Measurements from ENCODE around the gene RPS6KA2.
"Not testable (repeated sequence)": the region's sequence is repeated elsewhere in the genome, so short reads cannot be mapped to it uniquely, and the experiment has no call there.

The RPS6KA2 gene

GRCh38 chr6:166395778-166396177, 231.3 kb downstream of the RPS6KA2 start:
- no peak overlapping the region for H3K4me3 ChIP-seq (replicated peaks in 1 of 2; ENCODE audit: low read depth in 2 of 2, low read length in 2 of 2)
- TF ChIP-seq, protein P1, sequence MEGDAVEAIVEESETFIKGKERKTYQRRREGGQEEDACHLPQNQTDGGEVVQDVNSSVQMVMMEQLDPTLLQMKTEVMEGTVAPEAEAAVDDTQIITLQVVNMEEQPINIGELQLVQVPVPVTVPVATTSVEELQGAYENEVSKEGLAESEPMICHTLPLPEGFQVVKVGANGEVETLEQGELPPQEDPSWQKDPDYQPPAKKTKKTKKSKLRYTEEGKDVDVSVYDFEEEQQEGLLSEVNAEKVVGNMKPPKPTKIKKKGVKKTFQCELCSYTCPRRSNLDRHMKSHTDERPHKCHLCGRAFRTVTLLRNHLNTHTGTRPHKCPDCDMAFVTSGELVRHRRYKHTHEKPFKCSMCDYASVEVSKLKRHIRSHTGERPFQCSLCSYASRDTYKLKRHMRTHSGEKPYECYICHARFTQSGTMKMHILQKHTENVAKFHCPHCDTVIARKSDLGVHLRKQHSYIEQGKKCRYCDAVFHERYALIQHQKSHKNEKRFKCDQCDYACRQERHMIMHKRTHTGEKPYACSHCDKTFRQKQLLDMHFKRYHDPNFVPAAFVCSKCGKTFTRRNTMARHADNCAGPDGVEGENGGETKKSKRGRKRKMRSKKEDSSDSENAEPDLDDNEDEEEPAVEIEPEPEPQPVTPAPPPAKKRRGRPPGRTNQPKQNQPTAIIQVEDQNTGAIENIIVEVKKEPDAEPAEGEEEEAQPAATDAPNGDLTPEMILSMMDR (IDR thresholded peaks at IDR 0.05; ENCODE audit: low read depth, low read length): no peak
- no peak for DNase-seq (ENCODE audit: low read depth in 2 of 2)

GRCh38 chr6:166395351-166395750, 231.7 kb downstream of the RPS6KA2 start:
- TF ChIP-seq, protein P1 (IDR thresholded peaks at IDR 0.05; ENCODE audit: low read depth, low read length): no peak
- no peak overlapping the region for H3K4me3 ChIP-seq (replicated peaks in 1 of 2; ENCODE audit: low read depth in 2 of 2, low read length in 2 of 2)
- no peak for DNase-seq (ENCODE audit: low read depth in 2 of 2)

- TF ChIP-seq, protein P1 (IDR thresholded peaks at IDR 0.05; ENCODE audit: low read depth, low read length): no peak
- H3K4me3 ChIP-seq (replicated peaks in 1 of 2; ENCODE audit: low read depth in 2 of 2, low read length in 2 of 2): no peak overlapping the region
- DNase-seq (ENCODE audit: low read depth in 2 of 2): no peak
These were observed 232.8 kb downstream of the RPS6KA2 start for GRCh38 chr6:166394036-166394892.

GRCh38 chr6:166393535-166393823, 233.6 kb downstream of the RPS6KA2 start:
- no peak for DNase-seq (ENCODE audit: low read depth in 2 of 2)
- H3K4me3 ChIP-seq (replicated peaks in 1 of 2; ENCODE audit: low read depth in 2 of 2, low read length in 2 of 2): no peak overlapping the region
- TF ChIP-seq, protein P1 (IDR thresholded peaks at IDR 0.05; ENCODE audit: low read depth, low read length): no peak

DNA sequence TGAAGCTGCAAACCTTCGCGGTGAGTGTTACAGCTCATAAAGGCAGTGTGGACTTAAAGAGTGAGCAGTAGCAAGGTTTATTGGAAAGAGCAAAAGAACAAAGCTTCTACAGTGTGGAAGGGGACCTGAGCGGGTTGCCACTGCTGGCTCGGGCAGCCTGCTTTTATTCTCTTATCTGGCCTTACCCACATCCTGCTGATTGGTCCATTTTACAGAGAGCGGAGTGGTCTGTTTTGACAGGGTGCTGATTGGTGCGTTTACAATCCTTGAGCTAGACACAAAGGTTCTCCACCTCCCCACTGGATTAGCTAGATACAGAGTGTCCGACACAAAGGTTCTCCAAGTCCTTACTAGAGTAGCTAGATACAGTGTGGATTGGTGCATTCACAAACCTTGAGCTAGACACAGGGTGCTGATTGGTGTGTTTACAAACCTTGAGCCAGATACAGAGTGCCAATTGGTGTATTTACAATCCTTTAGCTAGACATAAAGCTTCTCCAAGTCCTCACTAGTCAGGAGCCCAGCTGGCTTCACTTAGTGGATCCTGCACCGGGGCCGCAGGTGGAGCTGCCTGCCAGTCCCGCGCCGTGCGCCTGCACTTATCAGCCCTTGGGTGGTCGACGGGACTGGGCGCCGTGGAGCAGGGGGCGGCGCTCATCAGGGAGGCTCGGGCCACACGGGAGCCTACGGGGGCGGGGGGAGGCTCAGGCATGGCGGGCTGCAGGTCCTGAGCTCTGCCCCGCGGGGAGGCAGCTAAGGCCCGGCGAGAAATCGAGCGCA, 234.1 kb downstream of the RPS6KA2 start:
- not testable (repeated sequence) for DNase-seq (ENCODE audit: low read depth in 2 of 2); H3K4me3 ChIP-seq (replicated peaks in 1 of 2; ENCODE audit: low read depth in 2 of 2, low read length in 2 of 2)

- DNase-seq (ENCODE audit: low read depth in 2 of 2): no peak
- H3K4me3 ChIP-seq (replicated peaks in 1 of 2; ENCODE audit: low read depth in 2 of 2, low read length in 2 of 2): no peak overlapping the region
- TF ChIP-seq, protein P1 (IDR thresholded peaks at IDR 0.05; ENCODE audit: low read depth, low read length): no peak
These were observed 237.9 kb downstream of the RPS6KA2 start for GRCh38 chr6:166389119-166389518.

- no peak for DNase-seq (ENCODE audit: low read depth in 2 of 2)
- TF ChIP-seq, protein P1 (IDR thresholded peaks at IDR 0.05; ENCODE audit: low read depth, low read length): no peak
- no peak overlapping the region for H3K4me3 ChIP-seq (replicated peaks in 1 of 2; ENCODE audit: low read depth in 2 of 2, low read length in 2 of 2)
These were observed 238.6 kb downstream of the RPS6KA2 start for GRCh38 chr6:166388290-166389004.
